HG02938 (cell line): ENCODE results near the gene MRPL10.

Source experiments
- ATAC-seq: cut with Tn5 transposase; IDR thresholded peaks from one replicate; pipeline ENCODE4 v1.9.1; 2021; ENCODE audit warnings: mild to moderate bottlenecking, moderate library complexity; ENCODE audit not compliant: unreplicated experiment

Gene MRPL10

DNA sequence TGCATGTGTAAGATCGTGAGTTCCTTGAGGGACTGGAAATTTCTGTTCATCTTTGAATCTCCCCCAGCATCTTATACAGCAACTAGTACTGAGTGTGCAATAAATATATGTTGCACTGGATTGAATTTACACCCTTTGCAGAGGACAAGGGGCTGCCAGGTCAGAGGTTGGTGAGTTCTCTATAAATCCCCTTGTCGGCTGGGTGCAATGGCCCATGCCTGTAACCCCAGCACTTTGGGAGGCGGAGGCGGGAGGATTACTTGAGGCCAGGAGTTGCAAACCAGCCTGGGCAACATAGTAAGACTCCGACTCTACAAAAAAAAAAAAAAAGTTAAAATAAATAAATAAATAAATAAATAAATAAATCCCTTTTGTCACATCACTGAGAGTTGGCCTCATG lies 29.0 kb upstream of the MRPL10 start:
- no peak for ATAC-seq

DNA sequence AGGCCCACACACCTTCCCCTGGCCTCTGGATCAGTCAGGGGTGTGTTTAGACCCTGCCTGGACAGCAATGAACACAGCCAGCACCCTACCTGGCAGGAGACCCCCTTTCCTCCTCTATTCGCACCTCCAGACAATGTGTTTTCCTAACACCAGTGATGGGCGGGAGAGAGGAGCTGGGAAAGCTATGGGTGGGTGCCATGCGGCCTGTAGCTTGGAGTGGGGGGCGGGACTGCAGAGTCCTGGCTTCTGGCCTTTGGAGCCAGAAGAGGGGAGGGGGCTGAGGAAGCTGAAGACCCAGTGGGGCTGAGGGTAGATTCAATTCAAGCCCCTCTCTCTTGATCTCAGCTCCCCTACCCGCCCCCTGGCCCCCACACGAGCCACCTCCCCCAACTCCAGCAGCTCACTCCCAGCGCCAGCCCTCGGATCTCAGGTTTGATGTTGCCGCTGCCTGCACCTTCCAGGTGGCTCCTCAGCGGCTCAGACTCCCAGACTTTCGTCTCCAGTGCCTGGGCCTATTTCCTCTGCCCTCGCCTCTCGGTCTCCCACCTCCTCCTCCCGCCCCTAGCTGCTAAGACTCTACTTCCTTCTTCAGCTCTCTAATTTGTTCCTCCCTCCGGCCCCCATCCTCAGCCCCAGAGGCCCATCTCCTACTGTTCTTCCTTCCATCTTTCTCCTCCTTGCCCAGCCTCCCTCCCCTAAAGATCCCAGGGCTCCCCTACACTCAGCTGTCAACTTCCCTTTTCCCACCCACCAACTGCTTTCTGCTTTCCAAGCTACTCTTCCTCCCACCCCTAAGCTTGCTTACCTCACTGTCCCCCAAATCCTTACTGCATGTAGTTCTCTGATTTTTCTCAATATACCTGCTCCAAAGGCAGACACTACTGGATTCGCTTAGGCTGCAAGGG lies 26.5 kb upstream of the MRPL10 start:
- no peak for ATAC-seq

DNA sequence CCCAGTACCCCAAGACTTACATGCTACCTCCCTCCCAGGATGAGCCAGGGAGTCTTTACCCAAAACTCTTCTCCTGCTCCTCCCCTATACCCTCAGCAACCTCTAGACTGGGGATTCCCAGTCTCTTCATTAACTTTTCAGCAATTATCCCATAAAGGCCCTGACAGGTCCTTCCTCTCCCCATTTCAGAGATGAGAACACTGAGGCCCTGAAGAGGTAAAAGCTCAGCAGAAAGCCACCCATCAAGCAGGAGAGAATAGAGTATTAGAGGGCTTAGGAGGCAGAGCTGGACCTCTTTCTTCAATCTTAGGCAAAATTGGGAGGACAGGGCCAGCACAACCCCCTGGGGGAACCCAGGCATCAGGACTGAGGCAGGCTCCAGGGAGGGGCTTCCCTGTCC lies 25.5 kb upstream of the MRPL10 start:
- ATAC-seq, result no peak

DNA sequence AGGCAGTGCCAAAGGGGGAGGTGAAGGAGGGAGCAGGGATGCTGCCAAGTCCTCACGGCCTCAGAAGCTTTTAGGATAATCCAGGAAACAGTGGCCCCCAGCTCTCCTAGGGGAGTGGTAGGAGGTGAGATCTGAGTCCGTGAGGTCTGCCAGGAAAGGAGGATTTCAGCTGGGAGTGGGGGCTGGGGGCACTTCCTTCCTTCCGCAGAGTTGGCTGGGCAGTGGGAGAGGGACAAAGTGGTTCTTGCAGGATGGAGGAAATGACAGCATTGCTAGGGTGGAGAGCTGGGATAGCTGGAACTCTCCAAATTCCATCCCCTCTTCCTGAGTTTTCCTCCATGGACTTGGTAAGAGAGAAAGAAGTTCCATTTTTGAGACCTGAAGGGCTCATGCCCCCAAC lies 24.4 kb upstream of the MRPL10 start:
- no peak for ATAC-seq

DNA sequence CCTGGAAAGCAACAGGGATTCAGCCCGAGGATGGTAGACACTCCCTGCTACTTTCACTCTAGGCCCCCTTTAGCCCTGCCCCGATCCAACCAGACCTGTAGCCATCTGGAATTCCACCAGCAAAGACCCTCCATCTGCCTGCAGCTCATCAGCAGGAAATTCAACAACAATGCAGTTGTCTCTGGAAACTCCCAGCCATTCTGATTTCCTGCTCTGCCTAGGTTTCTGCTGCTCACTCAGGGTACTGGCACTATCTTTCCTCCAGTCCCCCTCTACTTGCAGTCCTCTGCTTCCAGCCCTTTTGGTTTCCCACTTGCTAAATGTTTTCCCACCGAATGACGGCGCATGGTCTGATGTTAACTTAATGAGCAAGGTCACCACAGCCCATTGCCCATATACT lies 22.3 kb upstream of the MRPL10 start:
- no peak for ATAC-seq

DNA sequence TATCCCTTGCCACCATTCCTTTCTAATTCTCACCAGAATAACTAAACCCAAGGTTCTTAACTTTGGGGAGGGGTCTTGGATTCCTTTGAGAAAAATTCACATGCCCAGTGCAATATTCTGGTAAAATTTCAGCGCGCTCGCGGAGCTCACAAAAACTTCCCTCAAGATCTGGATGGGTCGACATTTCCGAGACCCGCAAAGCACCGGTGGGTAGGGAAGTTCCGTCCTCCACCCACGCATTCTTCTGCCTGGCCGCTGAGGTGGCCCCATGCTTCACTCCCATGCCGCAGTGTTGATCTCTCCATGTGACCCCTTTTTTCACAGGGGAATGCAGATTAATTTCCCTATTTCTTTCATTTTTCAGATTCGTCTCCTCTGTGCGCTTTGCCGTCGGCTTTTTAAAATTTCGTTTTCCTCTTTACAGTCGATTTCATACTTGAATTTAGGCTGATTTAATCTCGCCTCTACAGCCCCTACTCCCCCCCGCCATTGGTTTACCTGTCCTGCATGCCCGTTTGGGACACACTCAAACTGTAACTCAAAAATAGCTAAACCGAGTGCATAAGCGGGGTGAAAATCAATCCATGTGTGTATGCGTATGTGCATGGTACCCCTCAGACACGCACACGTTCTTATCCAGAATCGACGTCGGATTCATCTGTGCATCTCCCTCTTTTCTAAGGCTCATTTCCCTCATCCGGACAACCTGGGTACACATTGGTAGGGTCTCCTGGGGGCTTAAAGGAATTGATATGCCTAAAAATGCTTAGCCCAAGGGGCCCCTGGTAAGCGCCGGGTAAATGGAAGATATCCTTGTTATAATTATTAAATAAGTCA lies 21.0 kb upstream of the MRPL10 start:
- no peak for ATAC-seq

DNA sequence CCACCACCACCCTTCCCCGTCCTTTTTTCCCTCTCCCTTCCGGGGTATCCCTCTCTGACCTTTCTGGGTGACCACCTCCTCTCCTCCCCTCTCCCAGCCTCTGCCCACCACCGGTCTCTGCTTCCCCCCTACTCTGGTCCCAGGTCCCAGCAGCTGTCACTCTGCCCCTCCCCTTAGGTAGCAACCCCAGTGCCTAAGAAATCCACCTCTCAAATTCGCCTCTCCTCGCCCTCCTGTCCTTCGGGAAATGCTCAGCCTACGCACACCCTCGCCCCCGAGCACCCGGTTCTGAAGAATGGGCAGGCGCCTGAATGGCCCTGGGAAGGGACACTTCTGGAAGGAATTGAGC lies 20.4 kb upstream of the MRPL10 start:
- no peak for ATAC-seq

DNA sequence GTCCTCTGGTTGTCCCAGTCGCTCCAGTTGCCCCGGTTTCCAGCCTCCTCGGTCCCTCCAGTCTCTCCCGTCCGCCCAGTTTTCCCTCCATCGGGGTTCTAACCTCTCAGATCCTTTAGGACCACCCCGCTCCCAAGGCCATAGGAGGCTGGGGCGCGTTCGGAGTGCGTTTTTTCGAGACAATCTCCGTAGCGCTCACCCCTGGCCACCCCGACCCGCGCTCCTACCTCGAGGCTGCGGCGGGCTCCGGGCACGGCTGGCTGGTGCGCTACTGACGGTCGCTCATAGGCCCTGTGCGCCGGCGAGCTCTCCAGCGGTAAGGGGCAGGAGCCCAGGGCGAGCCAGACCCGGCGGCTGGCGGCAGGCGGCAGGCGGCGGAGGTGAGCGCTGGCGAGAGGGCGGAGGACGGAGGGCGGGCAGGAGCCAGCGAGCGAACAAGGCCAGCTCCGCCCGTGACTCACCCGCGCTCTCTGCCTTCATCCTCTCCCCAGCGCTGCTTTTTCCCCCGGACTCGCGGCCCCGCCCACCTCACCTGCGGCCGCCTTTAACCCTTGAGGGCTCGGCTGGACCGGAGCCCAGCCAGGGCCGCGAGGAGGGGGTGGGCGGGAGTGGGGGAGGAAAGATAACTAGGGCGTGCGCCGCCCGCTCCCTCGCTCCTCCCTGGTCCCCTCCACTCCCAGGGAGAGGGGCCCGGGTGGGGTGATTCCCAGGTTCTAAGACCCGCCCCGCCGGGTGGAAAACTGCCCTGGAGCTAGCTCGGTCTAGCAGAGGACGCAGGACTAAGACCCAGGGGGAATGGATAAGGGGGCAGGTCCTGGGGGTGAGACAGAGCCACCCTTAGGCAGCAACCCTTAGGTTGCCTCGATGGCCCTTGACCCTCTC lies 19.6 kb upstream of the MRPL10 start, which contains the start of gene SP6:
Gene SP6, minus strand, starts transcription at position 472 of the 882 bp plus-strand sequence. CDS start 2,734 bp downstream, outside the sequence.
- no peak for ATAC-seq

DNA sequence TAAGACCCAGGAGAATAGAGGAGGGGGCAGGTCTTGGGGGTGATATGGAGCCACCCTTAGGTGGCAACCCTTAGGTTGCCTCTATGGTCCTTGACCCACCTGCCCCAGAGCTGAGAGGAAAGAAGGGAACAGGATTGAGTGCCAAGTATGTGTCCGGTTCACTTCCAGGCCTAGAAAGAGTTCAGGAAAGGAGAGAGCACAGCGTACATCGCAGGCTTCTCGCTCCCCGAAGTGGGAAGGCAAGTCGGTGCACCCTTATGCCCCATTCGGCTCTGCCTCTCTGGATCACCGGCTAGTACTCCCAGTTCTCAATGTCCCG lies 19.0 kb upstream of the MRPL10 start:
- ATAC-seq, result no peak

DNA sequence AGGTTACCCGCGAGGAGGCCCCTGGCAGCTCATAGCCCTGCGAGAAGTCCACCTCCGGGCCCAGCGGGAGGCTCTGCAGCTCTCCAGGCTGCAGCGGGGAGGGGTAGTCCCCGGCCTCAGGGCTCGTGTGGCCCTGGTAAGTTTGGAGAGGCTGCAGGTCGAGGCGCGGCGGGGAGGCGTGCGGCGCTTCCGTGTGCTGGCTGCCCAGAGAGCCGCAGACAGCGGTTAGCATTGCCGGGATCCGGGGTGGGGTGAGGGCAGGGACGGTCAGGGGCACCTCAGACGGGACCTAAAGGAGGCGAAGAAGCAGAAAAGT lies 16.8 kb upstream of the MRPL10 start:
- ATAC-seq, result no peak

DNA sequence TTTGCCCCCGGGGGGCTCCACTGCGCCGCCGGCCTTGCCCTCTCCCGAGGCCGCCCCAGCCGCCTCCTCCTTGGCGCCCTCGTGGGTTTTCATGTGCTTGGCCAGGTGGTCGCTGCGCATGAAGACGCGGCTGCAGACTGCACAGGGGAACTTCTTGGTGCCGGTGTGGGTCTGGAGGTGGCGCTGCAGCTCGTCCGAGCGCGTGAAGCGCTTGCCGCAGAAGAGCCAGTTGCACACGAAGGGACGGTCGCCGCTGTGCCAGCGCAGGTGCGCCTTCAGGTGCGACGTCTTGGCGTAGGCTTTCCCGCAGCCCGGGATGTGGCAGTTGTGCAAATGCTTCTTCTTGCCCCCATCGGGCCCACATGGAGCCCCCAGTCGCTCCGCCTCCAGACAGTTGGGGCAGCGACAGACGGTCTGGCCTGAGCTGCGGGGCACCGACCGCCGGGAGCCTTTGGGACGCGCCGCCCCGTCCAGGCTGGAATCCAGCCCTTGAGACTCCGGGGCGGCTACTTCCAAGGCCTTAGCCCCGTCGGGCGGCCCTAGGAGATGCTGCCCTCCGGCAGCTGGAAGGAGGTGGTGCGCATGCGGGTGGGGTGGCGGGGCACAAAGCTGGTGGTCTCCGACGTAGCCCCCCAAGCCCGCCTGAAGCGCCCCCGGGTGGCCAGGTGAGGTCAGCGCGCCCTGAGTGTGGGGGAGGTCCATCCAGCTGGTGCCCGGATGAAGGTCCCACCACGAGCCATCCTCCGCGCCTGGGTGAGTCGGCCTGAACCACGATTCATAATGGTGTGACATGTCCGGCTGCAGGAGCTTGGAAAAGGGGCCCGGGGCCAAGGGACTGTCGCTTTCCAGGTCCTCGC lies 16.2 kb upstream of the MRPL10 start:
- no peak for ATAC-seq

DNA sequence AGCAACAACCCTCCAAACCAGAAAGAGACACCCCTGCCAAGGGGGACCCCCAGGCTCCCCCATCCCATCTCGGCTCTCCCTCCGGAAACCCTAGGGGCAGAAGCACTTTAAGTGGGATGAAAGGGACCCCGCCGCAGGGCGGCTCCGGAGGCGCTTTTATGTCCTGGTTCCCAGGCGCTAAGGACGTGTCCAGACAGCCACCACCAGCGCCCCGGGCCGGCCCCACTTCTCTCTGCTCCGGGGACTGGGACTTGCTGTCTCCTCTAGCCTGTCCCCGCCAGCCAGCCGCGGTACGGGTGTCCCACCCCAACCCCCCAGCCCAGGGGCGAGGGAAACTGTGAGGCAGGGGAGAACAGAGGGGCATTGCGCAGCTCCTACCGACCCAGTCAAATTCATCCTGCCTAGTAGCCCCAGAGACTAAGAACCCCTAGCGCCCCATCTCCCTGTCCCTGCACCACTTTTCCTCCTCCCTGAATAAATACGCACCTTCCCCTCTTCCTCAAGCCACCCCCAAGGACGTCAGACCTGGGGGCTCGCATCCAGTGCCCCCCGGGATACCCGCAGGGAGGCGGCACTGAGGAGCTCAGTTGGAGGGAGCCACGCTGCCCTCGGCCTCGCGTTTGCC lies 15.5 kb upstream of the MRPL10 start:
- ATAC-seq, result no peak

DNA sequence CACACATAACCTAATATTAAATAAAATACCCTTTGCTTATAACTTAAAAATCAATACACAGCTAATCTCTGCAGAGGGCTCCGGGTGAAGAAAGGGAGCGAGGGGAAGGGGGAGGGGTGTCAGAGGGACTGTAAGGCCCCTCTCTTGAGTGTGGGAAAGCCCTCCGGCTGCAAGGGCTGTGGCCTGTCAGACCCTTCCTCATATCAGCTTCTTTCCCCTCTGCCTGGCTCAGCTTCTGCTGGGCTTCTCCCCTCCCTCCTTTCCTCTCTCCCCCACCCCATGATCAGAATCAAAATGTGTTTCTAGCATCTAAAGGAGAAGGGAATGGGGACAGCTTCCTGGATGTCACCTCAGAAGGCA lies 14.4 kb upstream of the MRPL10 start:
- no peak for ATAC-seq

DNA sequence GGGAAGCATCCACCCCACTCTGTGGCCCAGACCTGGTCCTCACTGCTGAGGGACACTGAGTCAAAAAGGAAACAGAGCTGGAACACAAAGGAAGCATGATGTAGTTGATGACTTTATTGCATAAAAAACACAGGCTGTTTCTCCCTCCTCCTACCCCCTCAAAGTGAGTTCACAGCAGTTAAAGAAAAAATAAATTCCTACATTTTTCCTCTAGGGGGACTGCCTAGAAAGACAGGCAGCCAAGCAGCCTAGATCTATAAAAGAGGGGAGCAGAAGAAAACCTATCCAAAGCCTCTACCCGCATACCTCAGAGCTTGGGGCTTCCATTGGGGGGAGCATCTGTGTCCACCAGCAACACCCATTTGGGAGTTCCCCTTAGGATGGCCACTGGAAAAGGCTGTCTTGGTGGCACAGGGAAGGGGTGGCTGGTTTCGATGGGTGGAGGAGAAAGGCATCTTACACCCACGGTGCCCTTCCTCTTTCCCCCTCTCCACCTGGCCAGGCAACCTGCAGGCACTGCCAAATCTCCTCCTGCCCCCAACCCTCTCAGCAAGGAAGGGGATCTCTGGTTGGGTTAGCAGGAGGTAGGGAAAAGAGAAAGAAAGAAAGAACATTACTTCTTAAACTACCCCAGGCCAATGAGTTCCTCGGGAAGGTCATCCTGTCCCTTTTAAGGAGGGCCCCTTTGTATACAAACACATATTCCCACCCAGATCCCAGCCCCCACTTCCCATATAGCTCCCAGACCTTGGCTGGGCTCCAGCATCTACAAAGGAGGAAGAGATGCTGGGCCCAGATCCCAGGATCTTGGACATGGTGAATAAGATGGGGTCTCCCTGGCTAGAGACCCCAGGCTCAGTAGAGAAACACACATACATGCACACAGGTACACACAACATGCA lies 13.7 kb upstream of the MRPL10 start:
- no peak for ATAC-seq

DNA sequence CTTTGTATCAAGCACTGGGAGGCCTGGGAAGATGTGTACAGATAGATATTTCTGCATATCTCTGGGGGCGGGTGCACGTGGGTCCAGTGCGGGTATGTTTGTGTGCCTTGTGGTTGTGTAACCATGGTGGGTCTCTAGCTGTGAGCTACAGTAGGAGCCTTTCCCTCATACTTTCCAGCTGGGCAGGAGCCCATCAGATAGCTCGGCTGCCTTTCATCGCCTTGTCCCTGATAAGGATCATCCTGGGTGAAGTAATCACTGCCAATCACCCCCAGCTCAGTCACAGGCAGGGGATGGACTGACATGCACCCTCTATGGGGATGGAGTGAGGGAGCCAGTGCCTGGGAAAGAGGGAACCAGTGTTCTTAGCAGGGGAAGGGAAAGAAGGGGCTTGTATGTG lies 12.9 kb upstream of the MRPL10 start:
- ATAC-seq, result no peak

DNA sequence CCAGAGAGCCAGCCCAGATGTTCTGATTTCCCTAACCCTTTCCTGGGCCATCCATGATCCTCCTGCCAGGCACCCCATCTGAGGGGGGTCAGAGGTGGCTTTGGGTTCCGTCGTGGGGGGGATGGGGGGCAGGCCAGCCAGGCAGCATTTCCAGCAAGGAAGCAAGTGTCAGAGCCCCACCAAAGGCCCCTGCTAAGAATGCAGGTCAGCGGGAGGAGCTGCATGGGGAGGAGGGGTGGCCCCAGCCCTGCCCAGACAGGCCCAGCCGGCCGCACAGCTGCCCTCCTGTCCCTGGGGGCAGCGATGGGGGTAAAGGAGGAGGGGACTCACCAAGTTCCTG lies 12.0 kb upstream of the MRPL10 start:
- ATAC-seq, result no peak

DNA sequence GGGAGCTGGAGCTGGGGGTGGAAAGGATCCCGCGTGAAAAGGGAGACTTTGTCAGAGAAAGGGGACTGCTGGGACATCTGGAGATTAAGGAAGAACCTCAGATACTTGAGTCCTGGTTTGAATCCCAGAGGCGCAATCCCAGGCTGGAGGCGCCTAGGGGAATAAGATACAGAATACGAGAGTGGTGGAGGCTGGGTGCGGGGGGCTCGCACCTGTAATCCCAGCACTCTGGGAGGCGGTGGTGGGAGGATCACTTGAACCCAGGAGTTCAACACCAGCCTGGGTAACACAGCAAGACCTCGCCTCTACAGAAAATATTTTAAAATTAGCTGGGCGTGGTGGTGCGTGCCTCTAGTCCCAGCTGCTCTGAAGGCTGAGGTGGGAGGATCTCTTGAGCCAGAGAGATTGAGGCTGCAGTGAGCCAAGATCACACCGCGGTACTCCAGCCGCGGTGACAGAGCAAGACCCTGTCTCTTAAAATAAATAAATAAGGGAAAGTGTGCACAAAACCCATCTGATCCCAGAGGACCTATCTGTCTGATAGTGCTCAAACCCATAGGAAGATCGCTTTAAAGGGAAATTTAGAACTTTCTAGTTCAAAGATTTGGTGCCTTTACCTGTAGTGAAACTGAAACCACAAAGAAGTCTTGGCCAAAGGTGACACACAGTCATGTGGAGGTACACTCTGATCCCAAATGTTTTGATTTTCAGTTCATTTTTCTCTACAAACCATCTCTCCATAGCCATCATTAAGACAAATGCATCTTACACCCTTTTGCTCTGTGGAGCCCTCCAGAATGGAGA lies 10.3 kb upstream of the MRPL10 start:
- ATAC-seq, result no peak

DNA sequence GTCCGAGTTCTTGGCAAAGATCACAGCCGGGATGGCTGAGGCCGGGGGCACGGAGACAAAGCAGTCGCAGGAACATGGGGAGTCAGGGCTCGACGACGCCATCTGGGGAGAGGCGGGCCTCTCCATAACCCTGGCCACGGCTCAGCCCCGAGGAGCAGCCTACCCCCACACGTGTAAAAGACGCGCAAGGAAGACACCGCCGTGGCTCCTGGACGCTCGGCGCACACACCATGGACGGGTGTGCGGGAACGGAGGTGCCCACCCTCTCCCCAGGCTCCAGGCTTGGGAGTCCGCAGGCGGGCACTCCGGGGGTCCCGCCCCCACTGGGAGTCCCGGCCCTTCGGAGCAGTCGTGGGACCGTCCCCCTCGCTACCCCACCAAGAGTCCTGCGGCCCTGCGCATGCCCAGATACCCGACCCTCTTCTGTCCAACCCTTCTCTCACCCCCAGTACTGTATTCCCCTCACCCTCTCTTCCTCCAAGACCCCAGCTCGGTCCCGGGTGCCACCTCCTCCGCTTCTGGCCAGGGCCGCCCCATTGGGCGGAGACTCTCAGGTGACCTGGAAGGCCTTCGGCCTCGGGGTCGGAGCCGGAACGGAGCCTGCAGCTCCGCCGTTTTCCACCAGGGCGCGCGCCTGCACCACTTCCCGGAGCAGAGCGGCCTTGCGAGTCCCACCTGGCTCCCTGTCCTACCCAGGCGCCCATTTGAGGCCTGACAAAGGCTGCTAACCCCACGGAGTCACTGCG lies 9.6 kb upstream of the MRPL10 start, which contains the start of gene SCRN2:
Gene SCRN2, minus strand, starts transcription at position 532 of the 746 bp plus-strand sequence. Its CDS starts 430 bp downstream, at position 102.
- ATAC-seq, result no peak
